ENCODE results near the gene EPHA7. TPM values are rescaled to one million over a fixed set of nuclear protein-coding genes. Genes with fewer than 3 reads are reported as not detected.

EPHA7 gene
- total RNA-seq, 1 experiment from 2014 or later = 0.17 TPM

GRCh38 chr6:93248631-93249030 is 170.7 kb downstream of the EPHA7 start:
- no peaks in the 10 kb centered on the region for H3K4me1 Mint-ChIP-seq (ENCODE audit: low read depth, unreplicated experiment)
- intact Hi-C loops (cut with micrococcal nuclease; ENCODE audit: unreplicated experiment) = no loop called here
- no peak overlapping the region for H3K4me3 Mint-ChIP-seq (ENCODE audit: low read depth, unreplicated experiment)
- no peaks in the 10 kb centered on the region for H3K36me3 Mint-ChIP-seq (ENCODE audit: insufficient read depth, unreplicated experiment)
- BruUV-seq (replicated peaks) = no TSS peak
- peaks cover 5% of the 10 kb centered on the region for H3K9me3 Mint-ChIP-seq (ENCODE audit: low read depth, unreplicated experiment)
- TF ChIP-seq, protein P1, sequence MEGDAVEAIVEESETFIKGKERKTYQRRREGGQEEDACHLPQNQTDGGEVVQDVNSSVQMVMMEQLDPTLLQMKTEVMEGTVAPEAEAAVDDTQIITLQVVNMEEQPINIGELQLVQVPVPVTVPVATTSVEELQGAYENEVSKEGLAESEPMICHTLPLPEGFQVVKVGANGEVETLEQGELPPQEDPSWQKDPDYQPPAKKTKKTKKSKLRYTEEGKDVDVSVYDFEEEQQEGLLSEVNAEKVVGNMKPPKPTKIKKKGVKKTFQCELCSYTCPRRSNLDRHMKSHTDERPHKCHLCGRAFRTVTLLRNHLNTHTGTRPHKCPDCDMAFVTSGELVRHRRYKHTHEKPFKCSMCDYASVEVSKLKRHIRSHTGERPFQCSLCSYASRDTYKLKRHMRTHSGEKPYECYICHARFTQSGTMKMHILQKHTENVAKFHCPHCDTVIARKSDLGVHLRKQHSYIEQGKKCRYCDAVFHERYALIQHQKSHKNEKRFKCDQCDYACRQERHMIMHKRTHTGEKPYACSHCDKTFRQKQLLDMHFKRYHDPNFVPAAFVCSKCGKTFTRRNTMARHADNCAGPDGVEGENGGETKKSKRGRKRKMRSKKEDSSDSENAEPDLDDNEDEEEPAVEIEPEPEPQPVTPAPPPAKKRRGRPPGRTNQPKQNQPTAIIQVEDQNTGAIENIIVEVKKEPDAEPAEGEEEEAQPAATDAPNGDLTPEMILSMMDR (IDR thresholded peaks at IDR 0.05; ENCODE audit: unreplicated experiment) = no peak
- no peak for DNase-seq
- CTCF ChIA-PET = no interaction called here
- no peaks in the 10 kb centered on the region for H3K27me3 Mint-ChIP-seq (ENCODE audit: unreplicated experiment)
- no peak overlapping the region for H3K27ac Mint-ChIP-seq (ENCODE audit: unreplicated experiment)

- Mint-ChIP-seq H3K4me3 (ENCODE audit: low read depth, unreplicated experiment) (no peak overlapping the region), H3K27me3 (ENCODE audit: unreplicated experiment) (no peaks in the 10 kb centered on the region), H3K27ac (ENCODE audit: unreplicated experiment) (no peak overlapping the region), H3K9me3 (ENCODE audit: low read depth, unreplicated experiment) (peaks cover 6% of the 10 kb centered on the region), H3K4me1 (ENCODE audit: low read depth, unreplicated experiment) (no peaks in the 10 kb centered on the region), H3K36me3 (ENCODE audit: insufficient read depth, unreplicated experiment) (no peaks in the 10 kb centered on the region)
- intact Hi-C loops (cut with micrococcal nuclease; ENCODE audit: unreplicated experiment) = no loop called here
- CTCF ChIA-PET = no interaction called here
- TF ChIP-seq, protein P1 (IDR thresholded peaks at IDR 0.05; ENCODE audit: unreplicated experiment) = no peak
- no peak for DNase-seq
- no TSS peak for BruUV-seq (replicated peaks)
Measured at GRCh38 chr6:93243231-93243778, 176.1 kb downstream of the EPHA7 start.

- peaks cover 4% of the 10 kb centered on the region for H3K9me3 Mint-ChIP-seq (ENCODE audit: low read depth, unreplicated experiment)
Measured at GRCh38 chr6:93242049-93242448, 177.3 kb downstream of the EPHA7 start.

DNA sequence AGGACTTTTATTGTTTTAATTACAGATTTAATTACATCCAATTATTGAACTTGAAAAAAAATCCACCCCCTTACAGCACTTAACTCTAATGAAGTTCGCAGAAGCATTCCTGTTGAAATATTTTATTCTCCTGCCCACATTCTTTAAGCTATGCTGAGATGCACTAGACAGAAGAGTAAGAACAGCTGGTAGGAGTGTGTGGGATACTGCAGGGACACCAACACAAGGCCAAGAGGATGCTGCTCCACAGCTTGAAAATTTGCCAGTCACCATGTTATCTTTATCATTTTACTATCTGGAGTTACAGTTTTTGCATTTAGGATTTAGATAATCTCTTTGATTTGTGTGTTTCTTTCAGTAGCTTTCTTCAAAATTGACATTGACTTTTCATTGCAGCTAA is 180.7 kb downstream of the EPHA7 start:
- CTCF ChIA-PET = no interaction called here

More at GRCh38 chr6:93242049-93242448, 177.3 kb downstream of the EPHA7 start:
- no peaks in the 10 kb centered on the region for H3K4me1 Mint-ChIP-seq (ENCODE audit: low read depth, unreplicated experiment)
- BruUV-seq (replicated peaks) = no TSS peak
- intact Hi-C loops (cut with micrococcal nuclease; ENCODE audit: unreplicated experiment) = no loop called here
- H3K27me3 Mint-ChIP-seq (ENCODE audit: unreplicated experiment) = no peaks in the 10 kb centered on the region
- H3K4me3 Mint-ChIP-seq (ENCODE audit: low read depth, unreplicated experiment) = no peak overlapping the region
- TF ChIP-seq, protein P1 (IDR thresholded peaks at IDR 0.05; ENCODE audit: unreplicated experiment) = no peak
- CTCF ChIA-PET = no interaction called here
- no peaks in the 10 kb centered on the region for H3K36me3 Mint-ChIP-seq (ENCODE audit: insufficient read depth, unreplicated experiment)
- DNase-seq = no peak
- no peak overlapping the region for H3K27ac Mint-ChIP-seq (ENCODE audit: unreplicated experiment)

More for the DNA sequence above, 180.7 kb downstream of the EPHA7 start:
- H3K4me1 Mint-ChIP-seq (ENCODE audit: low read depth, unreplicated experiment) = no peaks in the 10 kb centered on the region
- intact Hi-C loops (cut with micrococcal nuclease; ENCODE audit: unreplicated experiment) = no loop called here
- no peak overlapping the region for H3K27ac Mint-ChIP-seq (ENCODE audit: unreplicated experiment)
- no peaks in the 10 kb centered on the region for H3K36me3 Mint-ChIP-seq (ENCODE audit: insufficient read depth, unreplicated experiment)
- no peak for DNase-seq
- no TSS peak for BruUV-seq (replicated peaks)
- no peak overlapping the region for H3K4me3 Mint-ChIP-seq (ENCODE audit: low read depth, unreplicated experiment)
- no peaks in the 10 kb centered on the region for H3K27me3 Mint-ChIP-seq (ENCODE audit: unreplicated experiment)
- TF ChIP-seq, protein P1 (IDR thresholded peaks at IDR 0.05; ENCODE audit: unreplicated experiment) = no peak
- H3K9me3 Mint-ChIP-seq (ENCODE audit: low read depth, unreplicated experiment) = peaks cover 13% of the 10 kb centered on the region
